PFSK-1 (cell line): ENCODE measurements around the gene SCYGR6.

Experiments used
- FOXP2 ChIP-seq: optimal IDR thresholded peaks from 2 replicates; pipeline ENCODE3; 2011; ENCODE audit warnings: borderline replicate concordance, control low read depth, inconsistent platforms; ENCODE audit not compliant: insufficient read depth; ENCODE audit errors: extremely low read length, extremely low read depth
- POLR2AphosphoS5 ChIP-seq: IDR thresholded peaks from 2 replicates; pipeline ENCODE4 v1.6.1; 2012; ENCODE audit warnings: low read depth, mild to moderate bottlenecking, control low read depth, low read length, moderate library complexity
- SIN3A ChIP-seq: IDR thresholded peaks from 2 replicates; pipeline ENCODE4 v1.6.1; 2012; ENCODE audit warnings: mild to moderate bottlenecking, low read length, moderate library complexity, borderline replicate concordance; ENCODE audit not compliant: insufficient read depth
- TAF1 ChIP-seq: IDR thresholded peaks from 2 replicates; pipeline ENCODE4 v1.6.1; 2012; ENCODE audit warnings: low read length, control low read depth, borderline replicate concordance; ENCODE audit not compliant: insufficient read depth
- TF ChIP-seq, protein P1 (sequence below), 2 experiments: IDR thresholded peaks; 2 replicates each; pipeline versions ENCODE4 v1.6.1 to v1.8.0; 2011 to 2012; ENCODE audit warnings: low read depth in 2 of 2, low read length in 2 of 2, control low read depth in 1 of 2, inconsistent platforms in 1 of 2, mild to moderate bottlenecking in 1 of 2, moderate library complexity in 1 of 2; ENCODE audit not compliant: insufficient read depth in 1 of 2

SCYGR6 gene

DNA sequence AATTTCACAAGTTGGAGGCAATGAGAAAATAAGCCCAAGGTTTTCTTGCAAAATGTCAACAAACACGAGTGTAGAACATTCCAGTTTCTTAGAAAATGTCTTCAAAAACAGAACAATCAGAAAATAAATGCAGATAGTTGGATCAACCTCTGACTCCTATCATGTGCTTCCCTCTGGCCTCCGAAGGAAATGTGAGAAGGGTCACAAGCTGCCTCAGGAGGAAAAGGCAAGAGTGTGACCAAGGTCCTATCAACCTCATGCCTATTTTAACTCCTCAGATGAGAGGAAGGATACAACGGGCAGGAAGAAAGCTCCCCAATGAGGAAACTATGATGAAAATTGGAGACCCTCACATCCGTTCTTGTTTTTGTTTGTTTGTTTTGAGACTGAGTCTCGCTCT lies 50.1 kb downstream of the SCYGR6 start:
- TF ChIP-seq POLR2AphosphoS5: no peak
- no peak for TF ChIP-seq TAF1
- TF ChIP-seq SIN3A: no peak
- TF ChIP-seq, protein P1, sequence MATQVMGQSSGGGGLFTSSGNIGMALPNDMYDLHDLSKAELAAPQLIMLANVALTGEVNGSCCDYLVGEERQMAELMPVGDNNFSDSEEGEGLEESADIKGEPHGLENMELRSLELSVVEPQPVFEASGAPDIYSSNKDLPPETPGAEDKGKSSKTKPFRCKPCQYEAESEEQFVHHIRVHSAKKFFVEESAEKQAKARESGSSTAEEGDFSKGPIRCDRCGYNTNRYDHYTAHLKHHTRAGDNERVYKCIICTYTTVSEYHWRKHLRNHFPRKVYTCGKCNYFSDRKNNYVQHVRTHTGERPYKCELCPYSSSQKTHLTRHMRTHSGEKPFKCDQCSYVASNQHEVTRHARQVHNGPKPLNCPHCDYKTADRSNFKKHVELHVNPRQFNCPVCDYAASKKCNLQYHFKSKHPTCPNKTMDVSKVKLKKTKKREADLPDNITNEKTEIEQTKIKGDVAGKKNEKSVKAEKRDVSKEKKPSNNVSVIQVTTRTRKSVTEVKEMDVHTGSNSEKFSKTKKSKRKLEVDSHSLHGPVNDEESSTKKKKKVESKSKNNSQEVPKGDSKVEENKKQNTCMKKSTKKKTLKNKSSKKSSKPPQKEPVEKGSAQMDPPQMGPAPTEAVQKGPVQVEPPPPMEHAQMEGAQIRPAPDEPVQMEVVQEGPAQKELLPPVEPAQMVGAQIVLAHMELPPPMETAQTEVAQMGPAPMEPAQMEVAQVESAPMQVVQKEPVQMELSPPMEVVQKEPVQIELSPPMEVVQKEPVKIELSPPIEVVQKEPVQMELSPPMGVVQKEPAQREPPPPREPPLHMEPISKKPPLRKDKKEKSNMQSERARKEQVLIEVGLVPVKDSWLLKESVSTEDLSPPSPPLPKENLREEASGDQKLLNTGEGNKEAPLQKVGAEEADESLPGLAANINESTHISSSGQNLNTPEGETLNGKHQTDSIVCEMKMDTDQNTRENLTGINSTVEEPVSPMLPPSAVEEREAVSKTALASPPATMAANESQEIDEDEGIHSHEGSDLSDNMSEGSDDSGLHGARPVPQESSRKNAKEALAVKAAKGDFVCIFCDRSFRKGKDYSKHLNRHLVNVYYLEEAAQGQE (IDR thresholded peaks at IDR 0.05; ENCODE audit: insufficient read depth in 1 of 2, low read depth in 2 of 2, low read length in 2 of 2): no peak
- TF ChIP-seq FOXP2: no peak
